ENCODE measurements around the gene REC114. TPM values are rescaled to one million over a fixed set of nuclear protein-coding genes. Genes with fewer than 3 reads are reported as not detected.
"Not testable (repeated sequence)": the region's sequence is repeated elsewhere in the genome, so short reads cannot be mapped to it uniquely, and the experiment has no call there.

Gene REC114
- total RNA-seq, 1 donor from 2014 or later: not detected

DNA sequence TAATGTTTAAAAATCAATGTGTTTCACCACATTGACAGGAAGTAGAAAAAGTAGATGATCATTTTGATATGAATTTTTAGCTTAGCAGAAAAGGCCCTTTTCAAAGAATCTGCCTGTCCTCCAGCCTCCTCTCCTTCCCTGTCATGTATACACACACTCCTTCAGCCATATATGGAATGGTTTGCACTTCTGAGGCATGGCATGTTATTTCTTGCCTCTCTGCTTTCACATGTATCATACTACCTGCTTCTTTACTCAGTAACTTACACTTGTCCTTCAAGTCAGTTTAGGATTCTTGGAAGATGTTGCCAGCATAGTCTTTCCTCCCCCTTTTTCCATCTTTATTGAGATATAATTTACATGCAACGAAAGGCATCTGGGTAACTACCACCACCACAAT is 79.0 kb downstream of the REC114 start:
- DNase-seq (ENCODE audit: low spot score): no peak
- ATAC-seq: no peak

- no peak for DNase-seq (ENCODE audit: low spot score)
- ATAC-seq: no peak
Measured at GRCh38 chr15:73524919-73525318, 82.0 kb downstream of the REC114 start.

- ATAC-seq (no peak), DNase-seq (ENCODE audit: low spot score) (no peak)
Measured at GRCh38 chr15:73527598-73527997, 84.6 kb downstream of the REC114 start.

- ATAC-seq (no peak), DNase-seq (ENCODE audit: low spot score) (no peak)
Measured at GRCh38 chr15:73530649-73531048, 87.7 kb downstream of the REC114 start.

DNA sequence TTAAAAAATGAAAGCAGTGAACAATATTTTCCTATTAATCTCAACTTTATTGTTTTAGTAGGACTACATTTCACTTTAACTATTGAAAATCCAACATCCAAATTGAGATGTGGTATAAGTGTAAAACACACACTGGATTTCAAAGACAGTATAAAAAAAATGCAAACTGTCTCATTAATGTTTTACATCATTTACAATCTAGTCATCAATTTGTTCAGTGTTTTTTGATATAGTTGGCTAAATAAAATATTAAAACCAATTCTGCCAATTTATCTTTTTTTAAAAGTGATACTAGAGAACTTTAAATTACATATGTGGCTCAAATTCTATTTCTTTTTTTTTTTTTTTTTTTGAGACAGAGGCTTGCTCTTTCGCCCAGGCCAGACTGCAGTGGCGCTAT is 95.2 kb downstream of the REC114 start:
- DNase-seq (ENCODE audit: low spot score): no peak
- ATAC-seq: no peak

GRCh38 chr15:73538563-73539211 is 95.7 kb downstream of the REC114 start:
- no peak for ATAC-seq
- no peak for DNase-seq (ENCODE audit: low spot score)

DNA sequence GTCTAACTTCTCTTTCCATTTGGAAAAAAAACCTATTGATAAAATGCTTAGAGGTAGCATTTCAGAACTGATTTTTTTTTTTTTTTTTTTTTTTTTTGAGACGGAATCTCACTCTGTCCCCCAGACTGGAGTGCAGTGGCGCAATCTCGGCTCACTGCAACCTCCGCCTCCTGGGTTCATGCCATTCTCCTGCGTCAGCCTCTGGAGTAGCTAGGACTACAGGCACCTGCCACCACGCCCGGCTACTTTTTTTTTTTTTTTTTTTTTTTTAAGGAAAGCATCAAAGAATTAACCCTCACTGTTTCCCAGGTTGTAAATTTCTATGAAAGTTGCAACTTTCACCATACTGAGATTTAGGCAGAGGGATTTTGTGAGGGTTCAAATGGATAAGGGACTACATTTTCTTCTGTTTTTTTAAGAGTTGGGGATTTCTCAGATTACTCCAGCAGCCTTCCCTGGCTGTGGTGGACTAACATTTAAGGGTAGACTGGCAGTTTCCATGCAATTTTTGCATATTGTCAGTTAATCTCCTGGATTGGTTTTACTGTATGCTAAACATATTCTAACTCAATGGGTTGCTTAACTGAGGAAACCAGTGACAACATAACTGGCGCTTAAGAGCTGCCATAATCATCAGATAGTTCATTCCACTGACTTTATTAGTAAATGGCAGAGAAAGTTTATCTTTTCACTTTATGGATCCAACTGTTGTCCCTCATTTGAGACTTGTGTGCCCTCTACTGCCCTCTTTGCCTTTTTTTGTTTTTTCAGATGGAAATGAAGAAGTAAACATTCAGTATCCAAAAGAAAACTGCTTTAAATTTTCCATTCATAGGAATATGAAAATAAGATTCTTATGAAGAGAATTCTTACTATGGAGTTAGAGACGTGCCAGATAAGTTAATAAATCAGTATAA is 96.5 kb downstream of the REC114 start:
- DNase-seq (ENCODE audit: low spot score): peak; percentile 59
- ATAC-seq: no peak

GRCh38 chr15:73540161-73540560 is 97.2 kb downstream of the REC114 start:
- DNase-seq (ENCODE audit: low spot score): no peak
- peak; percentile 25 for ATAC-seq

DNA sequence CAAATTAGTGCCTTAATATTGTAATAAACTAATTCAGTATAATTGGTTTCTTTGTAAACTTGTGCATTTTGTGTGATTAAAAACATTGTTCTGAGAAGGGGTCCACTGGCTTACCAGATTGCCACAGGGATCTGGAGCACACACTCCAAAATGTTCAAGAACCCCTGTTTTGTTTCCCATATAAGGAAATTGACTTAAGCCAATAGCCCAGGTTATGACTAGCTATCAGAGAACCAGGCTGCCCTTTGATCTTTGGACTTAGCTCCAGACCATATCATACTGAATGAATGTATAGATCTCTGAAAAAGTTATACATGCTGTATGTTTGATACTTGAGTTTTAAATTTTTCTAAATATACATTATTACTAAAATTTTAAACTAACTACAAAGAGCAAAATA is 98.5 kb downstream of the REC114 start:
- DNase-seq (ENCODE audit: low spot score) (no peak), ATAC-seq (no peak)

- not testable (repeated sequence) for ATAC-seq; DNase-seq (ENCODE audit: low spot score)
Measured at GRCh38 chr15:73548925-73549324, 106.0 kb downstream of the REC114 start.

DNA sequence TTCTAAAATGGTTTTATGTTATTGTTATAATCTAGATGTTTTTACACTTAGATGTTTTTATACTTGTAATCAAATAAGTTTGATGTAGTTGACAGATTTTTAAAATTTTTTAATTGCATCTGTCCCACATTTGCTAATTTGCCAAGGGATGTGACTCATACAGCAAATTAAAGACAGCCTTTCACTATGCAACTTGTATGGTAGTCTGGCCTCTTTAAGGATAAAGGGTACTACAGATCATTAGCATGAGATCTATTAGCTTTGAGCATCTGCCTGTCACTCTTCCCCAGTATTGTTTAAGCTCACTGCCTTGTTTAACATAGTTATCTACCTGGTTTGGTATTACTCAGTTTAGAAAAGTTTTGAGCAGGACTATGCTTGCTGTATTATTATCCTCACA is 107.2 kb downstream of the REC114 start:
- ATAC-seq (no peak), DNase-seq (ENCODE audit: low spot score) (no peak)

- ATAC-seq (no peak), DNase-seq (ENCODE audit: low spot score) (no peak)
Measured at GRCh38 chr15:73555080-73555479, 112.1 kb downstream of the REC114 start.

GRCh38 chr15:73558529-73558928 is 115.6 kb downstream of the REC114 start:
- ATAC-seq: no peak
- DNase-seq (ENCODE audit: low spot score): no peak

GRCh38 chr15:73560501-73561117 is 117.6 kb downstream of the REC114 start:
- DNase-seq (ENCODE audit: low spot score) (no peak), ATAC-seq (peak; percentile 70)

DNA sequence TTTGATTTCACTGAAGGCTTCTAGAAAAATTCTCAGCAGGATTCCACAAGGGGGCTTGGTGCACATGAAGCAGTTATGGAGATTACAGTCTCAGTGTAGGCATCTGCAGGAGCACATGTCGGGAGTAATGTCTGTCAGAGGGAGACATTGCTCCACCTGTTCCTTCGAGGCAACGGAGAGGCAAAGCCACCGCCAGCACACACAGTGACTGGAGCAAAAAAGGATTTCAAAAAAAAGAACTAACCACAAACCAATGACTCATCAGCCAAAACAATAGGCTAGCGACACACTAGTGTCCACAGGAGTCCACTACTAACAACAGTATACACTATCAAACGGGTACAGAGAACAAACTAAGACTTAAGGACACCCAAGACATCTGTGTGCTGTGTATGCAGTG is 121.3 kb downstream of the REC114 start:
- ATAC-seq: no peak
- DNase-seq (ENCODE audit: low spot score): no peak

DNA sequence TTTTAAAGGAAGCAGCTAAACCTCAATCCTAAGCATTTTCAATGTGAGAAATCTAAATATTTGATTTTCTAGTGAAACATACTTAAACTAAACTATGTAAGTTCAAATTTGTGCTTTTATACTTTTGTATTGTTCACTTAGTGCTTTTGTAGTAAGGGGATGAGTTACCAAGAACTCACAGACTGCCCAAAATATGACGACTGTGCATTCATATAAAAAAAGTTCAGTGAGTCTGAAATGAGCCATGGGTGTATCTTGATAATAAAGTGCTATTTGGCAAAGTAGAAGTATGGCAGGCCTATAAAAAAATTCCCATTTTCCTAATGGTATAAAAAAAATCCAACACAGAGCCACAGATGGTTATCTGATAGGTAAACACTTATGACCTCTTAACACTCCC is 124.1 kb downstream of the REC114 start:
- ATAC-seq: no peak

DNA sequence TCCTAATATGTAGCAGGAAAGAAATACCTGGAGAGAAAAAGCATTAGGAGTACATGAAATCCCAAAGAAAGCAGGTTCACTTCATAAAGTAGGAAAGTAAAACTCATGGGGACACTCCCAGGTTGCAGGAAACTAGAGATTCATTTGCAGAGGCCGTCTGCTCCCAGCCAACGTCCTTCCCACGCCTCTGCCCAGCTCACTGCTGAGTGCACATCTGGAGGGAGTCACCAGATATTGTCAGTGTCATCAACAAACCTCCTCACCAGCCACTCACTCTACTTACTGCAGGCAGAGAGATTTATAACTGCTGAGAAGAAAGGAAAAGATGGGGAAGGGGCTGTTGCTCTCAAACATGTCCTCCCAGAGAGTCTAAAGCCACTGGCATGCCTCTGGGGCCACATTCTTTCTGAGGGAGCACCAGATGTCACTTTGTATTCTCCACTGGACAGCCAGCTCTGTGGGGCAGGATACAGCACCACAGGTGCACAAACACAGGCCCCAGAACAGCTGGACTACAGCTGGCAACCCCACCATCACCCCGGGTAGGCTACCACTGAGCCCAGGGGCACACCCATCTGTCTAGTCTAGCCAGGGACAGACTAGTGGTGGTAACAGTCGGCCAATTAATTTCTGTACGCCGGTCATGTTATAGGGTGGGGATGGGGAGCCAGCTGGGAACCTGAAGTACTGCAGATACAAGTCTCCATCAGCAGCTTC is 125.8 kb downstream of the REC114 start:
- no peak for DNase-seq (ENCODE audit: low spot score)
- no peak for ATAC-seq

More for the DNA sequence above, 124.1 kb downstream of the REC114 start:
- no peak for DNase-seq (ENCODE audit: low spot score)

DNA sequence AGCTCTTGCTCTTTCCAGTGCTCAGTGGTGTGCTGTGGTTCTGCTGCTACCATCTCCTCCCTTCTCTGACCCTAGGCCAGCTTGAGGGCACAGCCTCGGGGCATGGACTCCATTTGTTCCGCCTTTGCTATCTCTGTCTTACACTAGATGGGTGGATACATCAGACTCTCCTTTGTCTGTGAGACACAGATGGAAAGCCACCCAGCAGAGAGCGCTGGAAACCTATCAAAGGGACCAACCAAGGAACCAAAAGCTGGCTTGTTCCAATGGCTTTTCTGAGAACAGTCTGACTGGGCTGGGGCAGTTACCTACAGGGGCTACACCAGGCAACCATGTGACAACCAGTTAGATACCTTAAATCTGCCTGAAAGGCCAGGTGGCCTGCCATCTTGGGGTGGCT is 126.4 kb downstream of the REC114 start:
- DNase-seq (ENCODE audit: low spot score): no peak
- ATAC-seq: no peak

- DNase-seq (ENCODE audit: low spot score) (no peak), ATAC-seq (no peak)
Measured at GRCh38 chr15:73570355-73571032, 127.5 kb downstream of the REC114 start.

GRCh38 chr15:73571346-73571745 is 128.4 kb downstream of the REC114 start:
- ATAC-seq: no peak
- no peak for DNase-seq (ENCODE audit: low spot score)

DNA sequence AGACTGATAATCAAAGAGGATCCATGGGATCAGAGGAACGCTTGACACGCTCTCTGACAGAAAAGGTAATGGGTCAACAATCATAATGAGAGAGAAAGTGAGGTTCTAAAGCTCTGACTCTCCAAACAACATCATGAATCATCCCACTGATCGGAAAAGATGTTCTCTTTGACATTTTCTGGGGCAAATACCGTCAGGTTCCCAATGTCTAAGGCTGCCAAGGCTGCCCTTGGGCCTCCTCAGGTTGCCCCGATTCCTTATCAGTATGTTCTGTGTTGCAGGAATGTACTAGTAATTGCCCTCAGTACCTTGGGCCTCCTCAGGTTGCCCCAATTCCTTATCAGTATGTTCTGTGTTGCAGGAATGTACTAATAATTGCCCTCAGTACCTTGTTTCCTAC is 129.3 kb downstream of the REC114 start:
- ATAC-seq: no peak
- no peak for DNase-seq (ENCODE audit: low spot score)
